Panc1 (cell line): ENCODE results near the gene GPRIN3. TPM values are rescaled to one million over a fixed set of nuclear protein-coding genes. Genes with fewer than 3 reads are reported as not detected.

Experiments used
- ATAC-seq: fragments of 200-7000 bp; cut with Tn5 transposase; 2 replicates; pipeline ENCODE4 v1.9.1; 2020; ENCODE audit warnings: mild to moderate bottlenecking, moderate library complexity
- BruUV-seq: library from RNA; stranded (reverse); fragments of 400-500 nt; replicated peaks from 2 replicates; lab custom pipeline; 2021; lab: Mats Ljungman, UMichigan
- CTCF ChIA-PET: fragments of 300-600 bp; sonication (Branson Sonifier 250); formaldehyde crosslinking; loops from one replicate; lab custom pipeline; 2022; ENCODE audit warnings: antibody characterized with exemption; lab: Charles Lee
- POLR2A ChIA-PET: fragments of 300-600 bp; sonication (Branson Sonifier 250); formaldehyde crosslinking; loops from one replicate; lab custom pipeline; 2022; ENCODE audit warnings: antibody characterized with exemption; lab: Charles Lee
- DNase-seq: peaks from one replicate; pipeline ENCODE4 v3.0.0-alpha.2; 2010; ENCODE audit warnings: low read depth, low spot score
- H3K27ac ChIP-seq: 2 replicates; pipeline ENCODE4 v1.5.1; 2011; ENCODE audit warnings: mild to moderate bottlenecking, low read length, inconsistent platforms
- H3K27me3 ChIP-seq: fragments of 200-500 bp; sonication (Bioruptor generic); 2 replicates; pipeline ENCODE4 v1.6.0; 2014; ENCODE audit warnings: low read length, inconsistent platforms; ENCODE audit not compliant: control insufficient read depth, insufficient read depth
- H3K36me3 ChIP-seq: fragments of 200-500 bp; sonication (Bioruptor generic); 2 replicates; pipeline ENCODE4 v1.5.1; 2014; ENCODE audit warnings: inconsistent platforms, mild to moderate bottlenecking, low read length, moderate library complexity; ENCODE audit not compliant: control insufficient read depth, insufficient read depth
- H3K4me1 ChIP-seq: 2 replicates; pipeline ENCODE4 v1.5.1; 2011; ENCODE audit warnings: inconsistent platforms, mild to moderate bottlenecking, low read length, moderate library complexity; ENCODE audit not compliant: control insufficient read depth, insufficient read depth
- H3K4me3 ChIP-seq, 2 experiments: 2 replicates each; pipeline ENCODE4 v1.5.1; 2011 to 2012; ENCODE audit warnings: low read depth in 2 of 2, low read length in 2 of 2, mild to moderate bottlenecking in 2 of 2, inconsistent platforms in 1 of 2, moderate library complexity in 1 of 2
- H3K9me3 ChIP-seq: fragments of 200-500 bp; sonication (Bioruptor generic); 2 replicates; pipeline ENCODE4 v1.5.1; 2014; ENCODE audit warnings: low read depth, mild to moderate bottlenecking, inconsistent platforms, low read length, moderate library complexity; ENCODE audit not compliant: control insufficient read depth, insufficient read depth
- POLR2AphosphoS5 ChIP-seq: IDR thresholded peaks from 2 replicates; pipeline ENCODE4 v1.6.1; 2012; ENCODE audit warnings: mild to moderate bottlenecking, low read depth, low read length, moderate library complexity
- SIN3A ChIP-seq: IDR thresholded peaks from 2 replicates; pipeline ENCODE4 v1.6.1; 2012; ENCODE audit warnings: low read depth, mild to moderate bottlenecking, low read length, moderate library complexity, borderline replicate concordance; ENCODE audit not compliant: insufficient read depth
- TCF7L2 ChIP-seq: IDR thresholded peaks from 2 replicates; pipeline ENCODE4 v1.6.1; 2011; ENCODE audit warnings: mild to moderate bottlenecking, low read depth, low read length, inconsistent platforms
- in situ Hi-C: cut with HindIII; loops from 2 replicates; pipeline ENCODE4 v1.10.0; 2016; ENCODE audit warnings: low sequenced_read_pairs, low pct_unique_long_range_greater_than_20kb
- intact Hi-C: fragments of 100-400 bp; cut with micrococcal nuclease; formaldehyde crosslinking; loops from one replicate; pipeline ENCODE4 v1.10.0; 2022; ENCODE audit not compliant: unreplicated experiment
- total RNA-seq: library from RNA; stranded (reverse); gene quantifications from one replicate; pipeline ENCODE4 v1.2.1, GENCODE V29; 2021; ENCODE audit not compliant: unreplicated experiment
- TF ChIP-seq, protein P1 (sequence below): fragments of 450-650 bp; IDR thresholded peaks from 2 replicates; pipeline ENCODE4 v1.5.1; 2017; ENCODE audit warnings: mild to moderate bottlenecking
- TF ChIP-seq, protein P2 (sequence below), 2 experiments: IDR thresholded peaks; 2 replicates each; pipeline ENCODE4 v1.6.1; 2011 to 2012; ENCODE audit warnings: low read depth in 2 of 2, control low read depth in 1 of 2, low read length in 1 of 2, mild to moderate bottlenecking in 1 of 2, moderate library complexity in 1 of 2; ENCODE audit not compliant: insufficient read depth in 1 of 2

Gene GPRIN3
- total RNA-seq, 1 experiment from 2014 or later, result 0.03 TPM

DNA sequence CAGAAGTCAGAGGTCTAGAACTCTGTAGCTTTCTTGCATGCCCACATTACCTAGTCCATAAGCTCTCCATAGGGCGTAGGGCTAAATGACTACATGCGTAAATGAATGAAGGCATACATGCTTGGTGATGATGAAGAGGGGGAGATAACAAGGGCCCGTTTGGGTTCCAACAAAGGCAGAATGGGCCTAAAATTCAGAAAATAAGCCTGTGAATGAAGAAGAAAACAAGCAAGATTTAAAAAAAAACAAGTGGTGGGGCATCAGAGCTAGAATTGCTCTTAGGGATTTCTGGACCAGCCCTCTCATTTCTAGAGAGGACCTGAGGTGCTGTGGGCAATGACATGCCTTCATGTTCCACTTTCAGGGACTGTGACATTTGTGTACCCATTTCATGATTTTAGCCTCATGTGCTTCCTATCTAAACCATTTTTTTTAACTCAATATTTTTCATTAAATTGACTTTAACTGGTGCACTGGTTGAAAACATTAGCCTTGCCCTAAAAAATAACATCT, 12.1 kb downstream of the GPRIN3 start:
- Histone ChIP-seq H3K9me3 (no peaks in the 10 kb centered on the region), H3K27ac (no peak overlapping the region), H3K4me1 (no peaks in the 10 kb centered on the region), H3K4me3 (no peak overlapping the region), H3K27me3 (no peaks in the 10 kb centered on the region), H3K36me3 (no peaks in the 10 kb centered on the region)
- POLR2A ChIA-PET, result no interaction called here
- in situ Hi-C loops (no loop called here), intact Hi-C loops (no loop called here)
- CTCF ChIA-PET, result no interaction called here
- TF ChIP-seq, protein P1, sequence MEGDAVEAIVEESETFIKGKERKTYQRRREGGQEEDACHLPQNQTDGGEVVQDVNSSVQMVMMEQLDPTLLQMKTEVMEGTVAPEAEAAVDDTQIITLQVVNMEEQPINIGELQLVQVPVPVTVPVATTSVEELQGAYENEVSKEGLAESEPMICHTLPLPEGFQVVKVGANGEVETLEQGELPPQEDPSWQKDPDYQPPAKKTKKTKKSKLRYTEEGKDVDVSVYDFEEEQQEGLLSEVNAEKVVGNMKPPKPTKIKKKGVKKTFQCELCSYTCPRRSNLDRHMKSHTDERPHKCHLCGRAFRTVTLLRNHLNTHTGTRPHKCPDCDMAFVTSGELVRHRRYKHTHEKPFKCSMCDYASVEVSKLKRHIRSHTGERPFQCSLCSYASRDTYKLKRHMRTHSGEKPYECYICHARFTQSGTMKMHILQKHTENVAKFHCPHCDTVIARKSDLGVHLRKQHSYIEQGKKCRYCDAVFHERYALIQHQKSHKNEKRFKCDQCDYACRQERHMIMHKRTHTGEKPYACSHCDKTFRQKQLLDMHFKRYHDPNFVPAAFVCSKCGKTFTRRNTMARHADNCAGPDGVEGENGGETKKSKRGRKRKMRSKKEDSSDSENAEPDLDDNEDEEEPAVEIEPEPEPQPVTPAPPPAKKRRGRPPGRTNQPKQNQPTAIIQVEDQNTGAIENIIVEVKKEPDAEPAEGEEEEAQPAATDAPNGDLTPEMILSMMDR, result no peak
- TF ChIP-seq POLR2AphosphoS5, result no peak
- TF ChIP-seq SIN3A, result no peak
- no peak for TF ChIP-seq TCF7L2
- TF ChIP-seq, protein P2, sequence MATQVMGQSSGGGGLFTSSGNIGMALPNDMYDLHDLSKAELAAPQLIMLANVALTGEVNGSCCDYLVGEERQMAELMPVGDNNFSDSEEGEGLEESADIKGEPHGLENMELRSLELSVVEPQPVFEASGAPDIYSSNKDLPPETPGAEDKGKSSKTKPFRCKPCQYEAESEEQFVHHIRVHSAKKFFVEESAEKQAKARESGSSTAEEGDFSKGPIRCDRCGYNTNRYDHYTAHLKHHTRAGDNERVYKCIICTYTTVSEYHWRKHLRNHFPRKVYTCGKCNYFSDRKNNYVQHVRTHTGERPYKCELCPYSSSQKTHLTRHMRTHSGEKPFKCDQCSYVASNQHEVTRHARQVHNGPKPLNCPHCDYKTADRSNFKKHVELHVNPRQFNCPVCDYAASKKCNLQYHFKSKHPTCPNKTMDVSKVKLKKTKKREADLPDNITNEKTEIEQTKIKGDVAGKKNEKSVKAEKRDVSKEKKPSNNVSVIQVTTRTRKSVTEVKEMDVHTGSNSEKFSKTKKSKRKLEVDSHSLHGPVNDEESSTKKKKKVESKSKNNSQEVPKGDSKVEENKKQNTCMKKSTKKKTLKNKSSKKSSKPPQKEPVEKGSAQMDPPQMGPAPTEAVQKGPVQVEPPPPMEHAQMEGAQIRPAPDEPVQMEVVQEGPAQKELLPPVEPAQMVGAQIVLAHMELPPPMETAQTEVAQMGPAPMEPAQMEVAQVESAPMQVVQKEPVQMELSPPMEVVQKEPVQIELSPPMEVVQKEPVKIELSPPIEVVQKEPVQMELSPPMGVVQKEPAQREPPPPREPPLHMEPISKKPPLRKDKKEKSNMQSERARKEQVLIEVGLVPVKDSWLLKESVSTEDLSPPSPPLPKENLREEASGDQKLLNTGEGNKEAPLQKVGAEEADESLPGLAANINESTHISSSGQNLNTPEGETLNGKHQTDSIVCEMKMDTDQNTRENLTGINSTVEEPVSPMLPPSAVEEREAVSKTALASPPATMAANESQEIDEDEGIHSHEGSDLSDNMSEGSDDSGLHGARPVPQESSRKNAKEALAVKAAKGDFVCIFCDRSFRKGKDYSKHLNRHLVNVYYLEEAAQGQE (IDR thresholded peaks at IDR 0.05; ENCODE audit: insufficient read depth in 1 of 2, low read depth in 2 of 2, low read length in 1 of 2), result no peak
- no peak for DNase-seq
- ATAC-seq, result no peak
- BruUV-seq, result no TSS peak

DNA sequence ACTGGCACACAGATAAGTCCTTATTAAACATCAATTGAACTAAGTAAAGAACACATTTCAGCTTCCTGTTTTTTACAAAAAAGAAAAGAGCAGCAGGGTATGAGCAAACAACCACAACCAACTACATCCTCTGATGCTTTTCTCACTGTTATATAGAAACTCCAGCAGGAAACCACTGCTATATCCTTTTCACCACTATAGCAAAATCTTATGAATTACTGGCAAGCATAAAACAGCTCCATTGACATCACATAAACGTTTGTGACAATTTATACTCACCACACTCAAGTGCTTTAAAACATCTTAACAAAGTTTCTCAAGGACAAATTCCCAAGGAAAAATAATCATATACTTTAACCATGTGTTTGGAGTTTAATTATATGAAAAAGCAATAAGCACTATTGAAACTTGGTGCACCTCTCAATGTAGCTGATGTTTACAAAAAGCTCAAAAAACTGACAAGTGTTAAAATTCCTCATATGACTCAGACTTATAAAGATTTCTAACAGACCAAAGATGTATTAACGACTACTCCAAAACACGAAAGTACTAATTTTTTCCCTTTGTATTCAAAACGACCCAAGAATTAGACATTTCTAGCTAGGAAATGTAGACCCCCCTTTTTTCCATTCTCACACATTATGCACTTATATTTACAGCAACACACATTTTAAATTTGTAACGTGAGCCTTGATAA, 12.9 kb downstream of the GPRIN3 start:
- Histone ChIP-seq H3K27ac (no peak overlapping the region), H3K9me3 (no peaks in the 10 kb centered on the region), H3K36me3 (no peaks in the 10 kb centered on the region), H3K4me3 (no peak overlapping the region), H3K4me1 (no peaks in the 10 kb centered on the region), H3K27me3 (no peaks in the 10 kb centered on the region)
- CTCF ChIA-PET, result no interaction called here
- in situ Hi-C loops, result no loop called here
- POLR2A ChIA-PET, result no interaction called here
- BruUV-seq, result no TSS peak
- no peak for ATAC-seq
- TF ChIP-seq, protein P1, result no peak
- TF ChIP-seq, protein P2 (IDR thresholded peaks at IDR 0.05; ENCODE audit: insufficient read depth in 1 of 2, low read depth in 2 of 2, low read length in 1 of 2), result no peak
- TF ChIP-seq SIN3A (no peak), TCF7L2 (no peak), POLR2AphosphoS5 (no peak)
- DNase-seq, result no peak
- intact Hi-C loops, result no loop called here
